Thoracic aorta (tissue), 2 donors: ENCODE results near the gene HEPN1. TPM values are rescaled to one million over a fixed set of nuclear protein-coding genes. Genes with fewer than 3 reads are reported as not detected.

Source experiments
- ATAC-seq: fragments of 150-250 bp; one replicate; pipeline ENCODE4 v1.8.0; 2017; ENCODE audit warnings: low read depth; ENCODE audit not compliant: insufficient number of reproducible peaks, low FRiP score
- DNase-seq: peaks from one replicate; pipeline ENCODE4 v3.0.0-alpha.2; 2020; ENCODE audit warnings: low spot score
- H3K27ac ChIP-seq, 2 donors: fragments of 200-600 bp; sonication (generic); 1 replicate in 1 of 2; 2 replicates in 1 of 2; pipeline ENCODE4 v1.5.1; 2016; ENCODE audit warnings: mild to moderate bottlenecking in 2 of 2, moderate library complexity in 2 of 2
- H3K27me3 ChIP-seq: fragments of 200-600 bp; sonication (generic); replicated peaks from 2 replicates; pipeline ENCODE4 v1.6.0; 2016; ENCODE audit warnings: mild to moderate bottlenecking; ENCODE audit not compliant: insufficient read depth
- H3K36me3 ChIP-seq: fragments of 200-600 bp; sonication (generic); one replicate; pipeline ENCODE4 v1.5.1; 2016
- H3K4me1 ChIP-seq, 2 donors: fragments of 200-600 bp; sonication (generic); 1 replicate in 1 of 2; 2 replicates in 1 of 2; pipeline versions ENCODE4 v1.5.1 to v1.6.0; 2016; ENCODE audit warnings: low read depth in 2 of 2, mild to moderate bottlenecking in 1 of 2; ENCODE audit not compliant: control insufficient read depth in 1 of 2
- H3K4me3 ChIP-seq: fragments of 200-600 bp; sonication (generic); 2 replicates; pipeline ENCODE4 v1.5.1; 2016; ENCODE audit warnings: mild to moderate bottlenecking
- H3K9me3 ChIP-seq: fragments of 200-600 bp; sonication (generic); 2 replicates; pipeline ENCODE4 v1.5.1; 2016
- CTCF ChIP-seq: fragments of 200-600 bp; sonication (generic); IDR thresholded peaks from one replicate; pipeline ENCODE4 v1.5.1; 2019; ENCODE audit warnings: antibody characterized with exemption
- total RNA-seq, 2 donors: library from RNA; depleted of rRNA; stranded (reverse); fragments of >200 nt; gene quantifications; one replicate each; pipeline versions ENCODE4 v1.1.0 to v1.2.3, GENCODE V29; 2016

Gene HEPN1
- total RNA-seq, 2 donors from 2014 or later = 0.41 TPM; not detected in 1

GRCh38 chr11:124899383-124900145 lies 19.5 kb upstream of the HEPN1 start:
- no peak for ATAC-seq
- no peak for DNase-seq

GRCh38 chr11:124900464-124900863 lies 18.6 kb upstream of the HEPN1 start:
- no peaks in the 10 kb centered on the region for H3K36me3 ChIP-seq
- H3K27ac ChIP-seq = no peak overlapping the region
- H3K27me3 ChIP-seq = no peaks in the 10 kb centered on the region
- no peak for DNase-seq
- ATAC-seq = no peak
- H3K4me1 ChIP-seq = peaks cover 0 to 4% of the 10 kb centered on the region in 2 donors
- no peak overlapping the region for H3K4me3 ChIP-seq
- TF ChIP-seq CTCF = no peak
- H3K9me3 ChIP-seq = no peaks in the 10 kb centered on the region

More at GRCh38 chr11:124899383-124900145, 19.5 kb upstream of the HEPN1 start:
- no peaks in the 10 kb centered on the region for H3K9me3 ChIP-seq
- H3K4me3 ChIP-seq = no peak overlapping the region
- no peak overlapping the region for H3K27ac ChIP-seq
- TF ChIP-seq CTCF = no peak
- H3K36me3 ChIP-seq = no peaks in the 10 kb centered on the region
- no peaks in the 10 kb centered on the region for H3K27me3 ChIP-seq
- peaks cover 0 to 4% of the 10 kb centered on the region in 2 donors for H3K4me1 ChIP-seq

DNA sequence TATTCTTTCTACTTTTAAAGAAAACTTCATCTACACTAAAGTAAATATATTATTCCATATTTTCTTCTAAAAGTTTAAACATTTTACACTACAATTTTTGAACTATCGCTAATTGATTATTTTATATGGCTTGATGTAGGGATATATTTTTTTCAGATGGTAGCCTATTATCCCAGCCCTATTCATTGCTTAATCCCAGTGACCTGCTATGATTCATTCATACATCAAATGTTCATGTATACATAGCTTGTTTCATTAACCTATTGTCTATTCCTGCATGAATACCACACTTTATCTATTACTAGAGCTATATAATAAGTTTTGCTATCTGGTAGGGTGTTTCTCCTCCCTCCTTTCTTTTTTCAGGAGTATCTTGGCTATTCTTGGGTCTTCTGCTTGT lies 16.4 kb upstream of the HEPN1 start:
- no peak for TF ChIP-seq CTCF
- no peak for DNase-seq

DNA sequence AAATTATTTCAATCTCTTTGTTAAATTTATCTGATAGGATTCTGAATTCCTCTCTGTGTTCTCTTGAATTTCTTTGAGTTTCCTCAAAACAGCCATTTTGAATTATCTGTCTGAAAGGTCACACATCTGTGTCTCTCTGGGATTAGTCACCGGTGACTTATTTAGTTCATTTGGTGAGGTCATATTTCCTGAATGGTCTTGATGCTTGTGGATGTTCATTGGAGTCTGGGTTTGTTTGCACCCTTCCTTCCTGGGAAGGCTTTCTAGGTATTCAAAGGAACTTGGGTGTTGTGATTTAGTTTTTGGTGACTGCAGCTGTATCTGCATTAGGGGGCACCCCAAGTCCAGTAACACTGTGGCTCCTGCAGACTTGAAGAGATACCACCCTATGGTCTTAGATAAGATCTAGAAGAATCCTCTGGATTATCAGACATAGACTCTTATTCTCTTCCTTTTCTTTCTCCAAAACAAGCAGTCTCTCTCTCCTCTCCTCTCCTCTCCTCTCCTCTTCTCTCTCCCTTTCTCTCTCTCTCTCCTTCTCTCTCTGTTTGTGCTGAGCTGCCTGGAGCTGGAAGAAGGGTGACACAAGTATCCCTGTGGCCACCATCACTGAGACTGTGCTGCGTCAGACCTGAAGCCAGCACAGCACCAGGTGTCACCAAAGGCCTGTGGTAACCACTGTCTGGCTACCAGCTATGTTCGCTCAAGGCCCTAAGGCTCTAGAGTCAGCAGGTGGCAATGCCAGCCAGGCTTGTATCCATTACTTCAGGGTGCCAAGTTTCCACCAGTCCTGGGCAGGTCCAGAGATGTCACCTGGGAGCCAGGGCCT lies 3.3 kb upstream of the HEPN1 start:
- Histone ChIP-seq H3K4me1 (no peaks in the 10 kb centered on the region), H3K27ac (no peak overlapping the region), H3K4me3 (no peak overlapping the region), H3K36me3 (no peaks in the 10 kb centered on the region), H3K27me3 (no peaks in the 10 kb centered on the region), H3K9me3 (no peaks in the 10 kb centered on the region)
- no peak for TF ChIP-seq CTCF
- ATAC-seq (no peak), DNase-seq (no peak)

More for the DNA sequence above, 16.4 kb upstream of the HEPN1 start:
- H3K9me3 ChIP-seq = no peaks in the 10 kb centered on the region
- no peaks in the 10 kb centered on the region for H3K27me3 ChIP-seq
- H3K4me1 ChIP-seq = peaks cover 0 to 4% of the 10 kb centered on the region in 2 donors
- H3K4me3 ChIP-seq = no peak overlapping the region
- no peak overlapping the region for H3K27ac ChIP-seq
- no peak for ATAC-seq
- no peaks in the 10 kb centered on the region for H3K36me3 ChIP-seq

DNA sequence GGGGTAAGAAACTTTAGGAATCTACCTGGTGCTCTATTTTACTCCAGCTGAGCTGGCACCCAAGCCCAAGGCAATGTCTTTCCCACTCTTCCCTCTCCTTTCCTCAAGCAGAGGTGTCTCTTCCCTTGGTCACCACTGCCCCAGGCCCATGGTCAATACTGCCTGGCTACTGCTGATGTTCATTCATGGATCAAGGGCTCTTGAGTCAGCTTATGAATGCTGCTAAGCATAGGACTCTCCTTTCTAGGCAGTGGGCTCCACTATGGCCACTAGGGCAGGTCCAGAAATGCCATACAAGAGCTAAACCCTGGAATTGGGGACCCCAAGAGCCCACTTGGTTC lies 2.7 kb upstream of the HEPN1 start:
- H3K27me3 ChIP-seq = no peaks in the 10 kb centered on the region
- H3K4me1 ChIP-seq = no peaks in the 10 kb centered on the region
- DNase-seq (no peak), ATAC-seq (no peak)
- no peak overlapping the region for H3K27ac ChIP-seq
- H3K4me3 ChIP-seq = no peak overlapping the region
- no peaks in the 10 kb centered on the region for H3K9me3 ChIP-seq
- TF ChIP-seq CTCF = no peak
- no peaks in the 10 kb centered on the region for H3K36me3 ChIP-seq
